ENCODE results near the gene AK9. TPM values are rescaled to one million over a fixed set of nuclear protein-coding genes. Genes with fewer than 3 reads are reported as not detected.

The AK9 gene
- polyA plus RNA-seq, 2 donors, result 2.4 to 3.0 TPM

GRCh38 chr6:109473120-109473519 is 217.9 kb downstream of the AK9 start:
- H3K4me1 ChIP-seq (ENCODE audit: control insufficient read depth in 2 of 2, insufficient read depth in 2 of 2, low read length in 1 of 2), result peaks cover 0 to 2% of the 10 kb centered on the region in 2 donors
- H3K36me3 ChIP-seq (ENCODE audit: control insufficient read depth in 2 of 2, insufficient read depth in 2 of 2, low read length in 1 of 2), result peaks cover 23 to 34% of the 10 kb centered on the region in 2 donors
- no peaks in the 10 kb centered on the region for H3K9me3 ChIP-seq (ENCODE audit: control insufficient read depth in 2 of 2, insufficient read depth in 1 of 2, low read depth in 1 of 2, low read length in 1 of 2)
- H3K4me3 ChIP-seq (ENCODE audit: low read depth in 1 of 2, low read length in 2 of 2), result no peak overlapping the region
- no peak overlapping the region for H3K27ac ChIP-seq (ENCODE audit: low read depth in 2 of 2, low read length in 1 of 2)
- no peaks in the 10 kb centered on the region for H3K27me3 ChIP-seq (ENCODE audit: control insufficient read depth in 1 of 2, insufficient read depth in 2 of 2, low read length in 2 of 2)
- 91 to 94% methylated on average over 3 of the region's 3 CpGs for WGBS, 2 donors

- H3K27me3 ChIP-seq (ENCODE audit: control insufficient read depth in 1 of 2, insufficient read depth in 2 of 2, low read length in 2 of 2), result no peaks in the 10 kb centered on the region
- H3K4me1 ChIP-seq (ENCODE audit: control insufficient read depth in 2 of 2, insufficient read depth in 2 of 2, low read length in 1 of 2), result peaks cover 0 to 2% of the 10 kb centered on the region in 2 donors
- 94 to 95% methylated on average over 9 of the region's 9 CpGs for WGBS, 2 donors
- H3K27ac ChIP-seq (ENCODE audit: low read depth in 2 of 2, low read length in 1 of 2), result no peak overlapping the region
- peaks cover 26 to 37% of the 10 kb centered on the region in 2 donors for H3K36me3 ChIP-seq (ENCODE audit: control insufficient read depth in 2 of 2, insufficient read depth in 2 of 2, low read length in 1 of 2)
- no peaks in the 10 kb centered on the region for H3K9me3 ChIP-seq (ENCODE audit: control insufficient read depth in 2 of 2, insufficient read depth in 1 of 2, low read depth in 1 of 2, low read length in 1 of 2)
- no peak overlapping the region for H3K4me3 ChIP-seq (ENCODE audit: low read depth in 1 of 2, low read length in 2 of 2)
Measured at GRCh38 chr6:109472132-109472995, 218.6 kb downstream of the AK9 start.

GRCh38 chr6:109471105-109471810 is 219.7 kb downstream of the AK9 start:
- 92 to 95% methylated on average over 5 of the region's 5 CpGs for WGBS, 2 donors
- Histone ChIP-seq H3K4me3 (ENCODE audit: low read depth in 1 of 2, low read length in 2 of 2) (no peak overlapping the region), H3K9me3 (ENCODE audit: control insufficient read depth in 2 of 2, insufficient read depth in 1 of 2, low read depth in 1 of 2, low read length in 1 of 2) (no peaks in the 10 kb centered on the region), H3K4me1 (ENCODE audit: control insufficient read depth in 2 of 2, insufficient read depth in 2 of 2, low read length in 1 of 2) (peaks cover 0 to 2% of the 10 kb centered on the region in 2 donors), H3K27ac (ENCODE audit: low read depth in 2 of 2, low read length in 1 of 2) (no peak overlapping the region), H3K27me3 (ENCODE audit: control insufficient read depth in 1 of 2, insufficient read depth in 2 of 2, low read length in 2 of 2) (no peaks in the 10 kb centered on the region), H3K36me3 (ENCODE audit: control insufficient read depth in 2 of 2, insufficient read depth in 2 of 2, low read length in 1 of 2) (peaks cover 24 to 38% of the 10 kb centered on the region in 2 donors)

- no peak overlapping the region for H3K27ac ChIP-seq (ENCODE audit: low read depth in 2 of 2, low read length in 1 of 2)
- peaks cover 24 to 41% of the 10 kb centered on the region in 2 donors for H3K36me3 ChIP-seq (ENCODE audit: control insufficient read depth in 2 of 2, insufficient read depth in 2 of 2, low read length in 1 of 2)
- no peak overlapping the region for H3K4me3 ChIP-seq (ENCODE audit: low read depth in 1 of 2, low read length in 2 of 2)
- 91 to 92% methylated on average over 5 of the region's 5 CpGs for WGBS, 2 donors
- H3K27me3 ChIP-seq (ENCODE audit: control insufficient read depth in 1 of 2, insufficient read depth in 2 of 2, low read length in 2 of 2), result no peaks in the 10 kb centered on the region
- H3K9me3 ChIP-seq (ENCODE audit: control insufficient read depth in 2 of 2, insufficient read depth in 1 of 2, low read depth in 1 of 2, low read length in 1 of 2), result no peaks in the 10 kb centered on the region
- peaks cover 0 to 2% of the 10 kb centered on the region in 2 donors for H3K4me1 ChIP-seq (ENCODE audit: control insufficient read depth in 2 of 2, insufficient read depth in 2 of 2, low read length in 1 of 2)
Measured at GRCh38 chr6:109469591-109470189, 221.3 kb downstream of the AK9 start.

GRCh38 chr6:109467696-109468095 is 223.3 kb downstream of the AK9 start:
- Histone ChIP-seq H3K36me3 (ENCODE audit: control insufficient read depth in 2 of 2, insufficient read depth in 2 of 2, low read length in 1 of 2) (peaks cover 24 to 33% of the 10 kb centered on the region in 2 donors), H3K4me1 (ENCODE audit: control insufficient read depth in 2 of 2, insufficient read depth in 2 of 2, low read length in 1 of 2) (peaks cover 0 to 2% of the 10 kb centered on the region in 2 donors), H3K27me3 (ENCODE audit: control insufficient read depth in 1 of 2, insufficient read depth in 2 of 2, low read length in 2 of 2) (no peaks in the 10 kb centered on the region), H3K27ac (ENCODE audit: low read depth in 2 of 2, low read length in 1 of 2) (no peak overlapping the region), H3K9me3 (ENCODE audit: control insufficient read depth in 2 of 2, insufficient read depth in 1 of 2, low read depth in 1 of 2, low read length in 1 of 2) (no peaks in the 10 kb centered on the region), H3K4me3 (ENCODE audit: low read depth in 1 of 2, low read length in 2 of 2) (no peak overlapping the region)
- 83 to 91% methylated on average over 6 of the region's 6 CpGs for WGBS, 2 donors

DNA sequence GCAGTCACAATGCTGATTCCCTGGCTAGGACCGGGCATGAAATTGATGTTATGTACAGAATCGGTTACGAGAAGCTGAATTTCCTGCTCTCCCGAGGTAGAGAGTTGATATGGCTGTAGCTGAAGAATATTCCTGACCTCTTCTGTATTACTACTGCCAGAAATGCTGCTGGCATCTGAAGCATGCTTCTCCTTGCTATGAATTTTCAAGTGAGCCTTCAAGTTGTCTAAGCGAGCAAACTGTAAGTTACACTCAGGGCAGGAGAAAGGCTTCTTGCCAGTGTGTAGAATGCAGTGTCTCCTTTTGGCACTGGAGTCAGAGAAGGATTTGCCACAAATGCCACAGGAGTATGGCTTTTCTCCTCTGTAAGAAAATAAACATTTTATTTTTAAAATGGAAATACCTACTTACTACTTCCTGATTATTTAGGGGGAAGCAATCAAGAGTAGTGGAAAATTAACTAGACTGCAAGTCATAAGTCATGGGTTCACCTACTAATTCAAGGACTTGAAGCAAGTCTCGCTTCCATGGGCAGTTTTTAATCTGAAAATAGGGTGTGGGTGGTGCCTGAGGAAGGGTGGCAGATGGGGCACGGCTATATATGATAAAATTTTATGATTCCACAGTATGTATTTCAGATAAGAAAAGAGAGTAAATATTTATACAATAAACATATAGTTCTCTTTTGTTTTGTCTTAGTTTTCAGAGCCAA is 224.6 kb downstream of the AK9 start:
- no peaks in the 10 kb centered on the region for H3K9me3 ChIP-seq (ENCODE audit: control insufficient read depth in 2 of 2, insufficient read depth in 1 of 2, low read depth in 1 of 2, low read length in 1 of 2)
- no peak overlapping the region for H3K27ac ChIP-seq (ENCODE audit: low read depth in 2 of 2, low read length in 1 of 2)
- no peaks in the 10 kb centered on the region for H3K27me3 ChIP-seq (ENCODE audit: control insufficient read depth in 1 of 2, insufficient read depth in 2 of 2, low read length in 2 of 2)
- no peak overlapping the region for H3K4me3 ChIP-seq (ENCODE audit: low read depth in 1 of 2, low read length in 2 of 2)
- peaks cover 19 to 25% of the 10 kb centered on the region in 2 donors for H3K36me3 ChIP-seq (ENCODE audit: control insufficient read depth in 2 of 2, insufficient read depth in 2 of 2, low read length in 1 of 2)
- H3K4me1 ChIP-seq (ENCODE audit: control insufficient read depth in 2 of 2, insufficient read depth in 2 of 2, low read length in 1 of 2), result peaks cover 0 to 2% of the 10 kb centered on the region in 2 donors
- WGBS, 2 donors, result 72 to 87% methylated on average over 7 of the region's 7 CpGs

DNA sequence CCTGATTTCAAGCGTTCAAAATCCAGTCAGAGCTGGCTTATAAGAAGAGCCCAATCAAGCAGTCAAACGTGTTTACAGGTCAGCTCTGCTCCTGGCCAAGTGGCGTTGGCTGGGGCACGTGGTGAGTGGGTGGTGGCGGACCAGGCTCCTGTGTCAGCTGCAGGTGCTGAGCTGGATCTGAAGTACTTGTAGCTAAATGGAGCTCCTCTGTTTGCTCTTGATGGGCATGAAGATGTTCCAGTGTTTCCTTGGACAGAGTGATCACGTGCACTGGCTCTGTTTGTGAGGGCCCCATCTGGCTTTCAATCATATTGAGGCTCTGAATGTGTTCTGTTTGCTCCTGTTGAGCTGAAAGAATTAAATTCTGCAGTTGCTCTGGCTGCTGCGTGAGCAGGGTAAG is 225.2 kb downstream of the AK9 start:
- H3K4me3 ChIP-seq (ENCODE audit: low read depth in 1 of 2, low read length in 2 of 2), result no peak overlapping the region
- H3K27me3 ChIP-seq (ENCODE audit: control insufficient read depth in 1 of 2, insufficient read depth in 2 of 2, low read length in 2 of 2), result no peaks in the 10 kb centered on the region
- H3K4me1 ChIP-seq (ENCODE audit: control insufficient read depth in 2 of 2, insufficient read depth in 2 of 2, low read length in 1 of 2), result peaks cover 0 to 2% of the 10 kb centered on the region in 2 donors
- H3K9me3 ChIP-seq (ENCODE audit: control insufficient read depth in 2 of 2, insufficient read depth in 1 of 2, low read depth in 1 of 2, low read length in 1 of 2), result no peaks in the 10 kb centered on the region
- peaks cover 15 to 22% of the 10 kb centered on the region in 2 donors for H3K36me3 ChIP-seq (ENCODE audit: control insufficient read depth in 2 of 2, insufficient read depth in 2 of 2, low read length in 1 of 2)
- WGBS, 2 donors, result 76 to 81% methylated on average over 7 of the region's 7 CpGs
- H3K27ac ChIP-seq (ENCODE audit: low read depth in 2 of 2, low read length in 1 of 2), result no peak overlapping the region

DNA sequence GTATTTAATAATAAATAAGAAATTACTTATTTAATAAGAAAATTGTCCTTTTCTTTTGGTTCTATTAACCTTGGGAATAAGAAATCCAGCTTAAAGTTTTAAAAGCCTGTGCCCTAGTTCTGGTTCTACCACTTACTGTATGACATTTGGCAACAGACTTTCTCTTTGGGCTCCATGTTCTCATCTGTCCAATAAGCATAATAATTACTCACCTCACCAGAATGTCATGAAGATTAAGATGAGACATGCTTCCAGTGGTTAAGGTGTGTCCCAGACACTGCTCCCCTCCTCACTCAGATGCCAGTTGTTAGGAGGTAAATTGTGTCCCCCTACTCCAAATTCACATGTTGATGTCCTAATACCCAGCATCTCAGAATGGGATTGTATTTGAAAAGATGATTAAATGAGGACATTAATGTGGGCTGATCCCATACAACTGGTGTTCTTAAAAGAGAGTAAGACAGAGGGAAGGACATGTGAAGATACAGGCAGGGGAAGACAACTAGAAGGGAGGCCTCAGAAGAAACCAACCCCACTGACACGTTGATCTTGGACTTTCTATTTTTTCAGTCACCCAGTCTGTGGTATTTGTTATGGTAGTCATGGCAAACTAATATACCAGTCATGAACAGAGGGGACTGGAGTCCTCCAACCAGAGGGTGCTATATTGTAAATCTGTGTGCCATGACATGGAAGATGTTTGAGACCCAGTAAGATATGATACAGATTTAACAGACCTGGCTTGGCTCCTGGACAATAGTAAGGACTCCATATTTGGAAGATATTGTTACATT is 229.1 kb downstream of the AK9 start:
- H3K27ac ChIP-seq (ENCODE audit: low read depth in 2 of 2, low read length in 1 of 2), result peak overlapping the region; percentile 33 to 65
- 79 to 85% methylated on average over 1 of the region's 1 CpG for WGBS, 2 donors

More for the DNA sequence above, 229.1 kb downstream of the AK9 start:
- Histone ChIP-seq H3K9me3 (ENCODE audit: control insufficient read depth in 2 of 2, insufficient read depth in 1 of 2, low read depth in 1 of 2, low read length in 1 of 2) (no peaks in the 10 kb centered on the region), H3K4me1 (ENCODE audit: control insufficient read depth in 2 of 2, insufficient read depth in 2 of 2, low read length in 1 of 2) (no peaks in the 10 kb centered on the region), H3K36me3 (ENCODE audit: control insufficient read depth in 2 of 2, insufficient read depth in 2 of 2, low read length in 1 of 2) (peaks cover 7 to 8% of the 10 kb centered on the region in 2 donors), H3K4me3 (ENCODE audit: low read depth in 1 of 2, low read length in 2 of 2) (no peak overlapping the region), H3K27me3 (ENCODE audit: control insufficient read depth in 1 of 2, insufficient read depth in 2 of 2, low read length in 2 of 2) (no peaks in the 10 kb centered on the region)

All from esophagus (tissue), 2 donors.